HepG2 (cell line): Measurements from ENCODE around the gene NFATC1. TPM values are rescaled to one million over a fixed set of nuclear protein-coding genes. Genes with fewer than 3 reads are reported as not detected.

Experiments used
- ATAC-seq: fragments of 200-7000 bp; cut with Tn5 transposase; 3 replicates; pipeline ENCODE4 v1.9.1; 2020; ENCODE audit warnings: mild to moderate bottlenecking, moderate library complexity
- BruUV-seq: library from RNA; stranded (reverse); fragments of 400-500 nt; replicated peaks from 2 replicates; lab custom pipeline; 2021; lab: Mats Ljungman, UMichigan
- CTCF ChIA-PET: fragments of 300-600 bp; formaldehyde crosslinking; extraction: SDS; loops from one replicate; lab custom pipeline; 2021; ENCODE audit warnings: low total read pairs, inconsistent platforms, low intra/inter-chr PET ratio; lab: Yijun Ruan, JAX
- POLR2A ChIA-PET: fragments of 350-600 bp; sonication (Branson Sonifier 250); formaldehyde crosslinking; loops from one replicate; lab custom pipeline; 2020; ENCODE audit warnings: antibody characterized with exemption, inconsistent platforms; lab: Yijun Ruan, JAX
- DNase-seq: peaks from one replicate; pipeline ENCODE4 v3.0.0-alpha.2; 2015; ENCODE audit warnings: low spot score
- FAIRE-seq: peaks from 3 replicates; lab custom pipeline; 2011; peaks lifted over from hg19 to GRCh38; lab: Jason Lieb, UNC
- H2AFZ ChIP-seq: one replicate; pipeline ENCODE4 v1.6.1; 2011; ENCODE audit warnings: low read length, inconsistent platforms
- H3K27ac ChIP-seq: fragments of 300-600 bp; 3 replicates; pipeline ENCODE4 v1.8.0; 2011; ENCODE audit warnings: mixed run types, mild to moderate bottlenecking, mixed read lengths, low read length, inconsistent platforms; ENCODE audit not compliant: insufficient read depth; ENCODE audit errors: extremely low read length
- H3K27me3 ChIP-seq, 2 experiments: fragments of 200-600 bp in 1 of 2; 2 replicates in 1 of 2; 3 replicates in 1 of 2; pipeline versions ENCODE4 v1.6.0 to v1.8.0; 2011; ENCODE audit warnings: low read length in 2 of 2, mild to moderate bottlenecking in 2 of 2, moderate library complexity in 2 of 2, inconsistent platforms in 1 of 2; ENCODE audit not compliant: insufficient read depth in 2 of 2, control insufficient read depth in 1 of 2
- H3K36me3 ChIP-seq, 2 experiments: fragments of 200-600 bp in 1 of 2; replicated peaks in 1 of 2; 2 replicates in 1 of 2; 3 replicates in 1 of 2; pipeline versions ENCODE4 v1.5.1 to v1.8.0; 2011; ENCODE audit warnings: low read length in 2 of 2, inconsistent platforms in 1 of 2; ENCODE audit not compliant: insufficient read depth in 2 of 2, control insufficient read depth in 1 of 2
- H3K4me1 ChIP-seq: 2 replicates; pipeline ENCODE4 v1.5.1; 2012; ENCODE audit warnings: low read length, inconsistent platforms; ENCODE audit not compliant: insufficient read depth
- H3K4me2 ChIP-seq: 2 replicates; pipeline ENCODE4 v1.6.0; 2011; ENCODE audit warnings: low read depth, low read length, inconsistent platforms
- H3K4me3 ChIP-seq, 3 experiments: fragments of 200-600 bp in 1 of 3; sonication (generic), shearing (Covaris generic) in 1 of 3; replicated peaks in 1 of 3; 2 replicates each; pipeline ENCODE4 v1.5.1; 2011 to 2016; ENCODE audit warnings: low read length in 3 of 3, inconsistent platforms in 2 of 3, low read depth in 2 of 3, mild to moderate bottlenecking in 2 of 3, control low read depth in 1 of 3, mixed read lengths in 1 of 3; ENCODE audit not compliant: insufficient read depth in 1 of 3
- H3K79me2 ChIP-seq: one replicate; pipeline ENCODE4 v1.6.1; 2011; ENCODE audit warnings: low read length, inconsistent platforms; ENCODE audit not compliant: insufficient read depth
- H3K9ac ChIP-seq: 2 replicates; pipeline ENCODE4 v1.6.0; 2011; ENCODE audit warnings: mild to moderate bottlenecking, low read depth, low read length, inconsistent platforms; ENCODE audit not compliant: insufficient read depth
- H3K9me3 ChIP-seq: 2 replicates; pipeline ENCODE4 v1.5.1; 2012; ENCODE audit warnings: mild to moderate bottlenecking, low read length
- H4K20me1 ChIP-seq: 2 replicates; pipeline ENCODE4 v1.6.0; 2011; ENCODE audit warnings: inconsistent platforms, mild to moderate bottlenecking, low read length, moderate library complexity; ENCODE audit not compliant: insufficient read depth
- CSRNP1 ChIP-seq: sonication (generic); formaldehyde crosslinking; IDR thresholded peaks from 2 replicates; pipeline ENCODE4 v1.8.1; 2023; ENCODE audit warnings: mild to moderate bottlenecking, missing genetic modification reagents
- HNRNPLL ChIP-seq: fragments of 200-400 bp; formaldehyde crosslinking; IDR thresholded peaks from 2 replicates; pipeline ENCODE4 v1.6.1; 2017; ENCODE audit warnings: mild to moderate bottlenecking, low read depth, low read length; ENCODE audit not compliant: poor library complexity, severe bottlenecking
- LRRFIP1 ChIP-seq: sonication (generic); formaldehyde crosslinking; conservative IDR thresholded peaks from 2 replicates; pipeline ENCODE4 v1.4.0; 2020; ENCODE audit warnings: missing genetic modification reagents
- MTA1 ChIP-seq: sonication (generic); formaldehyde crosslinking; IDR thresholded peaks from 2 replicates; pipeline ENCODE4 v1.4.0; 2020; ENCODE audit warnings: missing genetic modification reagents, mild to moderate bottlenecking, borderline replicate concordance
- ZBTB26 ChIP-seq: IDR thresholded peaks from 2 replicates; pipeline ENCODE4 v1.6.1; 2016; ENCODE audit warnings: missing compliant biosample characterization, missing genetic modification reagents, borderline replicate concordance
- ZNF296 ChIP-seq: sonication (generic); formaldehyde crosslinking; conservative IDR thresholded peaks from 2 replicates; pipeline ENCODE4 v1.5.0; 2020; ENCODE audit warnings: mild to moderate bottlenecking, missing genetic modification reagents
- ZNF576 ChIP-seq: sonication (generic); formaldehyde crosslinking; IDR thresholded peaks from 2 replicates; pipeline ENCODE4 v1.4.0; 2020; ENCODE audit warnings: mild to moderate bottlenecking, missing genetic modification reagents
- ZNF589 ChIP-seq: sonication (generic); formaldehyde crosslinking; conservative IDR thresholded peaks from 2 replicates; pipeline ENCODE4 v1.8.0; 2022; ENCODE audit warnings: mild to moderate bottlenecking, moderate library complexity, missing genetic modification reagents
- ZSCAN20 ChIP-seq: sonication (generic); formaldehyde crosslinking; IDR thresholded peaks from 2 replicates; pipeline ENCODE4 v1.4.0; 2020; ENCODE audit warnings: missing genetic modification reagents, mild to moderate bottlenecking, borderline replicate concordance
- WGBS: methylation state at CpG from one replicate; pipeline ENCODE4 v1.1.6; 2017; ENCODE audit warnings: low lambda C conversion rate; 5-methylcytosine and 5-hydroxymethylcytosine counted together
- in situ Hi-C: cut with HindIII; loops from 2 replicates; pipeline ENCODE4 v1.10.0; 2017; ENCODE audit warnings: low pct_unique_long_range_greater_than_20kb; ENCODE audit not compliant: extremely low pct_ligation_motif_present
- intact Hi-C: fragments of 100-400 bp; cut with micrococcal nuclease; formaldehyde crosslinking; loops from one replicate; pipeline ENCODE4 v1.10.0; 2022; ENCODE audit not compliant: unreplicated experiment
- polyA plus RNA-seq, 8 experiments: library from polyadenylated mRNA; depleted of rRNA in 3 of 8; stranded (reverse) in 7 of 8; unstranded in 1 of 8; fragments of >200 nt; fragmentation: Illumina TruSeq in 4 of 8; extraction: Trizol in 4 of 8; gene quantifications; 2 replicates each; pipeline versions ENCODE4 v1.2.1 to v1.2.3, GENCODE V29; 2011 to 2016; ENCODE audit warnings: low read depth in 4 of 8, missing spikeins in 1 of 8, mixed read lengths in 1 of 8; ENCODE audit not compliant: insufficient read depth in 1 of 8
- total RNA-seq, 5 experiments: library from RNA; depleted of rRNA; stranded (reverse); fragments of >200 nt; fragmentation: Illumina TruSeq; extraction: Trizol; gene quantifications; 2 replicates each; pipeline ENCODE4 v1.2.3, GENCODE V29; 2016; ENCODE audit warnings: low read depth in 1 of 5

NFATC1 gene
- total and polyA plus RNA-seq, 2 of the 13 experiments (the other 11 are each of a cell fraction or from before 2014, with no cell fraction given): not detected

- H3K9ac ChIP-seq: no peak overlapping the region
- in situ Hi-C loops (no loop called here), intact Hi-C loops (no loop called here)
- no peak for DNase-seq
- no peak overlapping the region for H3K27ac ChIP-seq
- WGBS: 54% methylated on average over 32 of the region's 38 CpGs
- H3K36me3 ChIP-seq: no peaks in the 10 kb centered on the region
- ChIA-PET POLR2A (no interaction called here), CTCF (no interaction called here)
- no peaks in the 10 kb centered on the region for H3K79me2 ChIP-seq
- BruUV-seq: no TSS peak
- H2AFZ ChIP-seq: no peak overlapping the region
- no peak for FAIRE-seq
- peaks cover 18% of the 10 kb centered on the region for H3K9me3 ChIP-seq
- H3K4me3 ChIP-seq: no peak overlapping the region
- H3K4me1 ChIP-seq: peaks cover 10% of the 10 kb centered on the region
- ATAC-seq: no peak
- no peak for TF ChIP-seq ZSCAN20
- TF ChIP-seq, all 625 proteins: peak for 0
- peaks cover 4 to 30% of the 10 kb centered on the region in 2 experiments; a peak in 3 of 5 replicates for H3K27me3 ChIP-seq
- H3K4me2 ChIP-seq: no peak overlapping the region
- H4K20me1 ChIP-seq: no peaks in the 10 kb centered on the region
Measured at GRCh38 chr18:79571211-79572092, 175.7 kb downstream of the NFATC1 start.

GRCh38 chr18:79572093-79572780 is 176.5 kb downstream of the NFATC1 start:
- peaks cover 18% of the 10 kb centered on the region for H3K9me3 ChIP-seq
- ChIA-PET POLR2A (no interaction called here), CTCF (no interaction called here)
- FAIRE-seq (no peak), DNase-seq (no peak), ATAC-seq (no peak)
- BruUV-seq: no TSS peak
- H3K4me3 ChIP-seq: no peak overlapping the region
- H3K27me3 ChIP-seq: peaks cover 4 to 30% of the 10 kb centered on the region in 2 experiments; a peak in 3 of 5 replicates
- in situ Hi-C loops: no loop called here
- no peaks in the 10 kb centered on the region for H4K20me1 ChIP-seq
- WGBS: 23% methylated on average over 8 of the region's 18 CpGs
- H2AFZ ChIP-seq: no peak overlapping the region
- H3K27ac ChIP-seq: no peak overlapping the region
- intact Hi-C loops: no loop called here
- H3K36me3 ChIP-seq: no peaks in the 10 kb centered on the region
- H3K4me2 ChIP-seq: no peak overlapping the region
- H3K79me2 ChIP-seq: no peaks in the 10 kb centered on the region
- peaks cover 10% of the 10 kb centered on the region for H3K4me1 ChIP-seq
- no peak overlapping the region for H3K9ac ChIP-seq
- TF ChIP-seq ZNF589 (CRISPR knock-in tag) (no peak), ZNF296 (CRISPR knock-in tag) (no peak), CSRNP1 (CRISPR knock-in tag) (no peak), ZNF576 (CRISPR knock-in tag) (no peak), ZBTB26 (CRISPR knock-in tag) (no peak), MTA1 (no peak), LRRFIP1 (no peak), HNRNPLL (no peak)
